GOT3 (cell line): ENCODE results near the gene ANO1.

Experiments used
- DNase-seq: peaks from one replicate; lab custom pipeline; 2025; ENCODE audit warnings: mixed read lengths; lab: John Stamatoyannopoulos, UW

The ANO1 gene

DNA sequence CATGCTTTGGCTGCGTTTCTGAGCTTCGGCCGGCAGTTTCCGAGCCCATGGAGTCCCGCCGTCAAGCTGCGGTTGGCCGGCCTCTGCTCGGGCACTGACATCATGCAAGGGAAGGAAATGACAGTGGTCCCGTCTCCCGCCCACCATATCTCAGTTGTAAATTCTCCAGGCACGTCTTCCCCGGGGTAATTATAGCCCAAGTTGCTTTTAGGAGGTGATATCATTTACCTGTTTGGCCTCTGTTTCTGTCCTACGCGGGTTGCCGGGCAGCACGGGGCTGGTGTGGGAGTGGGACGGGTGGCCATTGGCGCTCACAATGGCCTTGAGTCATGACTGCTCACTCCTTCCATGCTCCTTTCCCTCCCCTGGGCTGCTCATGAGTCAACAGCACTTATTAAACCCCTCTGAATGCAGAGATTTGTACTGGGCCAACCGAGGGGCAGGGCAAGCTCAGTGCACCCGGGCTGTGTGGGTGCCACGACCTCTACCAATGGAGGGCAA lies 4.2 kb upstream of the ANO1 start:
- peak; percentile 41 for DNase-seq

- DNase-seq = no peak
These were observed 3.4 kb upstream of the ANO1 start for GRCh38 chr11:70074746-70075145.

DNA sequence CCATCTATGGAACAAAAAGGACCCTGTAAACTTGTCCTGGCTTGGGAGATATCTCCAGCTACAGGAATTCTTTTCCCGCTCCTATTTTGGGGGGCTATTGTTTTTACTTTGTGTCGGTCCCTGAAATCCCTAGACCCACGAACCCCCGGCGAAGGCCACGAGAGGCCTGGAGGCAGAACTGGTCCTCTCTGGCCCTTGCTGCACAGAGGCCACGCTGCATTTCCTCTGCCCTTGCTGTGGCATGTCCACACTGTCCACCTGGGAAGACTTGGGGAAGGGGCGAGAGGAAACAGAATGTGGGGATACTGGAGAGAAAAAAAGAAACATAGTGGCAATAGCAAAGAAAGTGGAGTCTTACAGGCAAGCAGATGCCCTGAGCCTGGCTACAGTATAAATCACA lies 2.3 kb upstream of the ANO1 start:
- no peak for DNase-seq

DNA sequence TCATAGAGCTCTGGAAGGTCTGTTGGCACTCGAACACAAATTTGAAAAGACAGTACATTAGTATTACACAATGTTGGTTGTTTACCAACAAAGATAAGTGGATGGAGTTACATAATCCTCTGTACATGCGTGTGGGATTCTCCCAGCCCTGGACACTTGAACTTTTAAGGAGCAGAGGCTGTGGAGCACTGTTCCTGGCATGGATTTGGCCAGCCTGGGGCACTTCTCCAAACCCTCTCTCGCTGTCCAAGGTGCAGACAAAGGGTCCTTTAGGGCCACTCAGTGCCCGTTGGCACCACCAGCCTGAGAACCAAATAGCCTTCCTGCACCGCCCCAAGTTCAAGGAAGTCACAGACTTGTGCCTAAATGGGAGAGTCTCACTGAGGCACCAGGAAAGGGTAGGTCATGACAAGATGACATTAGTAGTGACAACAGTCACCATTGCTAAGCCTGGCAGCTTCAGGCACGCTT lies 1.6 kb upstream of the ANO1 start:
- no peak for DNase-seq

GRCh38 chr11:70077411-70078094 lies 564 bp upstream of the ANO1 start:
- no peak for DNase-seq

DNA sequence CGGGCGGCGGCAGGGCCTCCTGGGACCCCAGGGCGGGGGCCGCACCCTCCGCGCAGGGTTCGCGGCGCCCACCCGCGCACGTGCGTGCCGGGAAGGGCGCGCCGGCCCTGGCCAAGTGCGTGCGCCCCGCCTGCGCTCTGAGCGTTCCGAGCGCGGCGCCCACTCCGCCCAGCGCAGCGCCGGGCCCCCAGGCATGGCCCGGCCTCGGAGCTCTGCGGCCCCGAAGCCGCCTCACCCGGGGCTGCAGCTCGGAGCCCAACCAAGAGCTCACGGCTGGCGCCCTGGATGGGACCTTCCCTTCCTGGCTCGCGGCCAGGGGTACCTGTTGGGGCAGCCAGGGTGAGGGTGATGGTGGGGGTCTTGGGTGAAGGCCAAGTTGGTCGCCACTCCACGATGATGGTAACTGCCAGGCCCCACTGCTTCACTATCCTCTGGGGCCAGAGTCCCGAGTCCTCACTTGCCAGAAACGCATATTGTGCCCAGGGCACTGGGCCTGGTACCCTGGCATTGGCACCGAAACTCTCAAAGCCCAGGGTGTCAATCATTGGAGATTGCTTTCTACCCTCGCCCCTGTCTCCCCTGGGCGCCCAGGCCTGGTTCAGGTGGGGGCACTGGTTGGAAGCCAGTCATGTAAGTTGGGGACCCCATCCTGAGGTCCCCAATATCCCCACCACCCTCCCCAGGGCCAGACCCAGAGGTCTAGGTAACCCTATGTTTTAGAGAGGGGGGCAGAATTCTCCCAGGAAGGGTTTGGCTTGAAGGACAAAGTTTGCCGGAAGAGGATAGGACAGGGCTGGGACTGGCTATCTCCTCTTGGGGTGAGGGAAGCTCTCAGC lies 882 bp downstream of the ANO1 start:
- no peak for DNase-seq

GRCh38 chr11:70079691-70080090 lies 1.6 kb downstream of the ANO1 start:
- DNase-seq = no peak

- DNase-seq = no peak
These were observed 2.6 kb downstream of the ANO1 start for GRCh38 chr11:70080763-70081162.

DNA sequence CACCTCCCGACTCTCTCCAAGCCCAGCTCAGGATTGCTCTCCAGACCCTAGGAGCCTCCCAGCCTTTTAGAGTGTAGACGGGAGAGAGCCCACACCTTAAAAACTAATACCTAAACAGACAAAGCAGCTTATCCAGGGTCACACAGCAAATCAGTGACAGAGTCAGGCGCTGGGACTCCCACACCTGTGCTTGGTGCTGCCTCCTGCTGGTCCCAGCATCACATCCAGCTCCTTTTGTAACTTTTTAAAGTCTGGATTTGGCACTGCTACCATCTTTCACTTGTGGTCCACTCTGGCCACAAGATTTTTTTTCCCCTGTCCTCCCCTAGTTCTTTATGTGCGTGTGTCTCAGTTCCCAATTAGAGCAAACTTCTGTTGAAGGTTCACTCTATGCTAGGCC lies 4.7 kb downstream of the ANO1 start:
- no peak for DNase-seq

DNA sequence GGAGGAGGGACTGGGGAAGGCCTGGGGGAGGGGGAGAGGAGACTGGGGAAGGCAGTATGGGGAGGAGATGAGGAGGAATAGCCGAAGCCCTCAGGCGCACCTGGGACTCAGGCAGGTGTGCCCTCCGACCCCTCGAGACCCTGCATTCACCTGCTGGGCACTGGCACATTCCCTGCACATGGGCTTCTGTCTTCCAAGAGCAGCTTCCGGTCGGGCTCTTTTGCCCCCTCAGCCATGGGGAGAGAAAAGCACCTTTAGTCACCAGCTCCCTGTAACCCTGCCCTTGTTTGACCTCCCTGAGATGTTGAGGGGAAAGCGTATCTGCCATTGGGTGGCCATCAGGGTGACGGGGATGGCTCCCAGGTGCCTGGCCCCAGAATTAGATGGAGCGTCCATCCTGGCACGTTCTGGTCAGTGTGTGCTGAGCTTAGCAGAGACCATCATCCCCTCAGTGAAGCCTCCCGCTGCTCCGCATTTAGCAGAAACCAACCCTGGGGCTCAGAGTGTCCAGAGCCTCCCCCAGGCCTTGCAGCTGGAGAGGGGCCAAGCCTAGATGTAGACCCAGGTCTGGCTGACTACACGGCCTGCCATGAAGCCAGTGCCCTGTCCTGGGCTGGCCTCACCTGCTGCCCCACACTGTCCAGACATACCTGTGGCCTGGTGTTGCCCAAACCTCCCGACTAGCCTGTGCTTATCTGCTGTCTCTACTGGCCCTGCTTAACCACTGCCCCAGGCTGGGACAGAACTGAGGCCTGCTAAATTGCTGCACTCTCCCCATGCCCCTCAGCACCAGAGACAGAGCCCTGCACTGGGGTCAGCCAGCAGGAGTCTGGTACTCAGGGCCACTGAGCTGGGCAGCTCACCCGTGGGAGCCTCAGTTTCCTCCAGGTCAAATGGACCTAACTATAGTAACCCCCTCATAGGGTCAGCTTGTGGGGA lies 6.2 kb downstream of the ANO1 start:
- no peak for DNase-seq

DNA sequence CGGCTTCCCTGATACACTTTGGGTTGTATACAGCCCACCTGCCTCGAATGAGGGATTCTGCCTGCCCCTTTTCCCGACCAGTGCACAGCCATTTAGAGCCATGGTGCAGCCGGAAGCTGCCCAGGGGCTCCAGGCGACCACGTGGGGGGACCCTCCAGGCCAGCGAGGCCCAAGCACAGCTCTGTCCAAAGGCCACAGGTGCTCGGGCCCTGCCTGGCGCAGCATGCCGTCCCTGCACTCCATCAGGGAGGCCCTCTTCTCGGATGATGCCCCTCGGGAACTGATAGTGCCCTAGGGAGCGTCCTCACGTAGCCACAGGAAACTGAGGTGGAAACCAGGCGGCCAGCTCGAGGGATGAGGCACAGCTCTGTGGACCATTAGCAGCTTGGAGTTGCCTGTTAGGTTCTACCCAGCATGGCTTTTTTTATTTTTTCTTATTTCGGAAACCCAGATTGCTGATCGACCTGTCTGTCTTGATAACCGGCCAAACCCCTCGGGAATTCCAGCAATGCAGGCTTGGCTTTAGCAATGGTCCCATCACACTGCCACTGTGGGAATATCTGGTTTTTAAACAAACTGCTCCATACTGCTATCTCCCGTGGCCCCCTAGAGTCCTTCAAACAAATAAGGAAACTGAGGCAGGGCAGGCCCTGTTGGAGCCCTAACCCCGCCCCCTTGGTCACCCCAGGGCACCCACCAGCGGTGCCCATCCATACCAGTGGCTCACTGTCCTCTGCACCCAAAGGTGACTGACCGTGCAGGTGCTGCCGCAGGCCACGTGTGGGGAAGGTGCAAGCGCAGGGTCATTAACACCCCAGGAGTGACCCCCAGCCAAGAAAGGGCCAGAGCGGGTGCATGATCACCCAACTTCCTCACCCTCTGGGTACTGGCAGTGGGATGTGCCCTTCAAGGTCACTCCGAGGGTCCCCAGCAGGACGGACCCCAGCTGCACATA lies 8.0 kb downstream of the ANO1 start:
- DNase-seq = no peak

DNA sequence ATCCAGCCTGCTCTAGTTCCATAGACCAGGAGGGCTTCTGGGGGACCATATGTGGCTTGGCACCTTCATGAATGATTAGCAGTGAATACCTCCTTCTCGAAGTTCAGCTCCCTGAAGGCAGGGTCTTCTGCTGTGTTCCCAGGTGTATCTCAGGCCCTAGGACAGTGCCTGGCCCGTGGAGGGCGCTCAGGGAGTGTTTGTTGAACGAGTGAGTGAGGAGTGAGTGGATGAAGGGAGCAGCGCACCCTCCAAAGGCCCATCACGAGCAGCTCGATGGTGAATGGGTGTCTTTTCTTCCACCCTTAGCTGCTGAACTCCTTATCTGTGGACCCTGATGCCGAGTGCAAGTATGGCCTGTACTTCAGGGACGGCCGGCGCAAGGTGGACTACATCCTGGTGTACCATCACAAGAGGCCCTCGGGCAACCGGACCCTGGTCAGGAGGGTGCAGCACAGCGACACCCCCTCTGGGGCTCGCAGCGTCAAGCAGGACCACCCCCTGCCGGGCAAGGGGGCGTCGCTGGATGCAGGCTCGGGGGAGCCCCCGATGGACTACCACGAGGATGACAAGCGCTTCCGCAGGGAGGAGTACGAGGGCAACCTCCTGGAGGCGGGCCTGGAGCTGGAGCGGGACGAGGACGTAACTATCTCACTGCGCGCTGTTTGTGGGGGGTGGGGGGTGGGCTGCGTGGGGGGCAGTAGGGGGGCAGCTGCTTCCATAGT lies 9.5 kb downstream of the ANO1 start:
- DNase-seq = no peak

GRCh38 chr11:70088735-70089250 lies 10.7 kb downstream of the ANO1 start:
- no peak for DNase-seq

DNA sequence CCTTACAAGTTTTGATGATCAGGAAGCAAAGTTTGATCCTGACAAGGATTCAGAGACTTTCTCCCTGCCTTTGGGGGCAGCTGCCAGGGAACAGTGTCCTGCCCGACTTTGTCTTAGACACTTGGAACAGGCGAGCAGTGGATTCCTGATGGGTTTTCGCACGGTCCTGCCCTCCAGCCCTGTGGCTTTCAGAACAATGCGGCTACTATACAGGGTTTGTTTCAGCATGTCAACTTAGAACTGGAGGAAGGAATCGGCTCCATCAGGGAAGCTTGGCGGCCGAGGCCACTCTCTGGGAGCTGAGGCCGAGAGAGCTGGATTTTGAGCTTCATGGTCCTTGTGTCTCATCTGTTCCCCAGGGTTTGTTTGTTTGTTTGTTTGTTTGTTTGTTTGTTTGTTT lies 11.5 kb downstream of the ANO1 start:
- no peak for DNase-seq

DNA sequence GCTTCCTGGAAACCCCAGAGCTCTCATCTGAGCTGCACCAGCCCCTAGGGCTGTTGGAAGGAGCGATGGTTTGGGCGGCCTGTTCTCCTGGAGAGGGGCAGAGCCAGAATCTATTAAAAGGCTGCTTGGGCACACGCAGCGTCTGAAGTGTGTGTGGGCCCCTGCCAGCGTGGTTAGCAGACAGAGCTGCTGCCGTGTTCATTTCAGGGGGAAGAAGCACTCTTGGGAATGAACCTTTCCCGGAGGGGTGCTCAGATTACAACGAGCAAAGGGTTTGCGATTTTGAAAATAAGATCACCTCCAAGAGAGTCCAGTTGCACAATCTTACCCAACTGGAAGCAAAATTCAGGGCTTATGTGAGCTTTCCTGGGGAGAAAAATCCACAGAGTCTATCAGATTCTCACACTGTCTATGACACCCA lies 12.9 kb downstream of the ANO1 start:
- no peak for DNase-seq

- DNase-seq = no peak
These were observed 13.5 kb downstream of the ANO1 start for GRCh38 chr11:70091638-70092037.

DNA sequence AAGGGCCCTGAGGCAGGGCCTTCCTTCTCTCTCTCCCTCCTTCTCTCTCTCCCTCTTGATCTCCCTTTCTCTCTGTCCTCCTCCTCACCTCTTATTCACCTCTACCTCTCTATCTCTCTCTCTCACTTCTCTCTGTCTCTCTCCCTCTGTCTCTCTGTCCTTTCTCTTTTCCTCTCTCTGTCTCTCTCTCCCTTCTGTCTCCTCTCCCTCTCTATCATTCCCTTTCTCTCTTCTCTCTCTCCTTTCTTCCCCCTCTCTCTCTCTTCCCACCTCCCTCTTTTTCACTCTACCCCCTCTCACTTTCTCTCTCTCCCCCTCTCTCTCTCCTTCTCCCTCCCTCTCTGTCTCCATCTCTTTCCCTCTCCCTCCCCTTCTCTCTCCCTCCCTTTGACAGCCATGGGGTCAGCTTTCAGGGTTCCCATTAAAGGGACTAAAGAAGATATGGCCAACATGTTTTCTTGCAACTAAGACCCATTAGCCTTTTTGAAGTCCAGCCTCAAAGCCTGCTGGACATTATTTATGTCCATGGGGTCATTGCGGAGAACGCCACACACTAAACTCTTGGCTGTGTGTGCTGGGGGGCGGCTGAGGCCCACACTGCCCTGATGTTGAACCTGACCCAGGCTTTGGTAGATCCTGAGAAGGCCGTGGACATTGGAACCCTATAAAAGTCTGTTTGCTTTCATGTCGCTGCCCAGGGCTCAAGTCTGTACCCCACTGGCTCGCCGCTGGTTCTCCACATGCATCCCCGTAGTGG lies 15.0 kb downstream of the ANO1 start:
- no peak for DNase-seq

GRCh38 chr11:70095541-70096252 lies 17.6 kb downstream of the ANO1 start:
- DNase-seq = no peak
